Activated CD8-positive, alpha-beta memory T cell treated with anti-CD3 and anti-CD28 coated beads for 36 hours (primary cell): Measurements from ENCODE around the gene KCND1. TPM values are rescaled to one million over a fixed set of nuclear protein-coding genes. Genes with fewer than 3 reads are reported as not detected.

Experiments used
- CTCF ChIA-PET: fragments of 350-600 bp; sonication (Branson Sonifier 250); formaldehyde crosslinking; loops from one replicate; lab custom pipeline; 2021; ENCODE audit warnings: antibody characterized with exemption; lab: Charles Lee
- POLR2A ChIA-PET: fragments of 350-600 bp; sonication (Branson Sonifier 250); formaldehyde crosslinking; loops from one replicate; lab custom pipeline; 2021; ENCODE audit warnings: antibody characterized with exemption; lab: Charles Lee
- total RNA-seq, 2 experiments: library from RNA; stranded (reverse); gene quantifications; one replicate each; pipeline ENCODE4 v1.2.3, GENCODE V29; 2021

The KCND1 gene
- total RNA-seq, 2 experiments from 2014 or later: 1.1 TPM

GRCh38 chrX:48919947-48920717 lies 51.5 kb downstream of the KCND1 start:
- CTCF ChIA-PET: interaction anchor here (0.6 to 2.6 kb wide), 6 partner anchors 14 to 26 kb away, joined by 3 to 13 read pairs (median 5); partner anchors contain the start of gene PQBP1
- POLR2A ChIA-PET: interaction anchor here (0.8 to 3.4 kb wide), 5 partner anchors 8 to 39 kb away, joined by 3 to 76 read pairs (median 4); partner anchors contain the start of gene SLC35A2

GRCh38 chrX:48919360-48919841 lies 52.2 kb downstream of the KCND1 start:
- POLR2A ChIA-PET: interaction anchor here (1.0 to 3.4 kb wide), 3 partner anchors 19 to 39 kb away, joined by 3 to 76 read pairs (median 6); no protein-coding TSS in a partner anchor

GRCh38 chrX:48918643-48919340 lies 52.9 kb downstream of the KCND1 start, which contains the start of gene PIM2:
Gene PIM2, minus strand, starts transcription at chrX:48919024. Its CDS starts 190 bp downstream, at chrX:48918834.
- CTCF ChIA-PET: interaction anchor here (1.3 to 2.6 kb wide), 4 partner anchors 17 to 22 kb away, joined by 3 to 13 read pairs (median 6); no protein-coding TSS in a partner anchor
- POLR2A ChIA-PET: interaction anchor here (1.0 to 3.4 kb wide), 3 partner anchors 20 to 40 kb away, joined by 3 to 76 read pairs (median 6); no protein-coding TSS in a partner anchor

More at GRCh38 chrX:48919360-48919841, 52.2 kb downstream of the KCND1 start:
- CTCF ChIA-PET: interaction anchor here (1.0 to 2.6 kb wide), 3 partner anchors 15 to 21 kb away, joined by 4 to 13 read pairs (median 9); no protein-coding TSS in a partner anchor

GRCh38 chrX:48918301-48918642 lies 53.4 kb downstream of the KCND1 start:
- ChIA-PET CTCF (interaction anchor here (1.3 to 1.4 kb wide), 2 partner anchors 18 to 19 kb away, joined by 3 read pairs; no protein-coding TSS in a partner anchor), POLR2A (interaction anchor here (3.4 kb wide), 1 partner anchor 20 kb away, joined by 76 read pairs; no protein-coding TSS in a partner anchor)

- ChIA-PET POLR2A (interaction anchor here (3.4 kb wide), 1 partner anchor 21 kb away, joined by 76 read pairs; no protein-coding TSS in a partner anchor), CTCF (interaction anchor here (0.7 to 1.4 kb wide), 4 partner anchors 19 to 26 kb away, joined by 3 to 5 read pairs (median 4); no protein-coding TSS in a partner anchor)
Measured at GRCh38 chrX:48917139-48918001, 54.3 kb downstream of the KCND1 start.

GRCh38 chrX:48914593-48915493 lies 56.8 kb downstream of the KCND1 start:
- CTCF ChIA-PET: interaction anchor here (1.0 to 1.5 kb wide), 2 partner anchors 12 to 24 kb away, joined by 3 to 5 read pairs; no protein-coding TSS in a partner anchor
- POLR2A ChIA-PET: no interaction called here

GRCh38 chrX:48913605-48914366 lies 57.9 kb downstream of the KCND1 start:
- POLR2A ChIA-PET: no interaction called here

GRCh38 chrX:48911412-48912182 lies 60.0 kb downstream of the KCND1 start, which contains the start of gene SLC35A2:
Gene SLC35A2, minus strand, starts transcription at chrX:48911646. Its CDS starts 10 bp downstream, at chrX:48911636.
- POLR2A ChIA-PET: interaction anchor here (0.5 to 2.3 kb wide), 10 partner anchors 9 to 367 kb away, joined by 3 to 14 read pairs (median 4); partner anchors contain the start of genes PQBP1 and TIMM17B
- CTCF ChIA-PET: interaction anchor here (1.1 to 1.8 kb wide), 2 partner anchors 13 to 25 kb away, joined by 3 to 7 read pairs; no protein-coding TSS in a partner anchor

More at GRCh38 chrX:48913605-48914366, 57.9 kb downstream of the KCND1 start:
- CTCF ChIA-PET: no interaction called here

Other genes with a start within 250 kb of the KCND1 start
- gene GLOD5, start 210.1 kb downstream of the KCND1 start, total RNA-seq: not detected
- not detected for gene GATA1, start 185.3 kb downstream of the KCND1 start, total RNA-seq
- 10 to 100 TPM; 48.9 to 49.9 TPM for gene HDAC6, start 169.8 kb downstream of the KCND1 start, total RNA-seq
- gene ERAS, start 145.3 kb downstream of the KCND1 start, total RNA-seq: under 1 TPM in 1 of 2 experiments, not detected in 1; 0.29 TPM
- 1 to 10 TPM; 1.8 to 3.0 TPM for gene PCSK1N, start 136.2 kb downstream of the KCND1 start, total RNA-seq
- 10 to 100 TPM; 82.4 to 85.3 TPM for gene TIMM17B, start 74.1 kb downstream of the KCND1 start, total RNA-seq
- gene PQBP1, start 73.9 kb downstream of the KCND1 start, total RNA-seq: 10 to 100 TPM; 96.1 to 99.5 TPM
- gene SLC35A2, start 60.2 kb downstream of the KCND1 start, total RNA-seq: 10 to 100 TPM; 27.3 to 29.7 TPM
- 100 to 1,000 TPM; 275 to 277 TPM for gene PIM2, start 52.8 kb downstream of the KCND1 start, total RNA-seq
- gene OTUD5, start 14.2 kb downstream of the KCND1 start, total RNA-seq: 10 to 100 TPM; 63.9 to 64.5 TPM
- gene GRIPAP1, start 30.4 kb upstream of the KCND1 start, total RNA-seq: 10 to 100 TPM; 60.8 TPM
- gene TFE3, start 71.5 kb upstream of the KCND1 start, total RNA-seq: 10 to 100 TPM; 26.7 to 29.0 TPM
- gene CCDC120, start 87.2 kb upstream of the KCND1 start, total RNA-seq: 1 to 10 TPM; 3.7 to 4.0 TPM
- 10 to 100 TPM; 11.1 to 11.6 TPM for gene PRAF2, start 102.2 kb upstream of the KCND1 start, total RNA-seq
- 10 to 100 TPM; 40.3 to 40.6 TPM for gene WDR45, start 108.0 kb upstream of the KCND1 start, total RNA-seq
- gene GPKOW, start 151.9 kb upstream of the KCND1 start, total RNA-seq: 10 to 100 TPM; 21.3 to 21.4 TPM
- gene MAGIX, start 190.9 kb upstream of the KCND1 start, total RNA-seq: 1 to 10 TPM in 1 of 2 experiments, under 1 TPM in 1; 0.99 to 1.0 TPM
- 10 to 100 TPM; 80.2 to 86.8 TPM for gene PLP2, start 200.1 kb upstream of the KCND1 start, total RNA-seq
- 10 to 100 TPM; 18.4 to 19.4 TPM for gene PRICKLE3, start 214.5 kb upstream of the KCND1 start, total RNA-seq
- gene SYP, start 228.3 kb upstream of the KCND1 start, total RNA-seq: 1 to 10 TPM; 2.7 TPM